Activated naive CD4-positive, alpha-beta T cell (primary cell): Measurements from ENCODE around the gene CBFA2T2.
"Not testable (repeated sequence)": the region's sequence is repeated elsewhere in the genome, so short reads cannot be mapped to it uniquely, and the experiment has no call there.

Experiments
- DNase-seq, 4 experiments: peaks; one replicate each; lab custom pipeline; 2025; lab: John Stamatoyannopoulos, UW

Gene CBFA2T2

GRCh38 chr20:33549229-33549999 is 59.5 kb downstream of the CBFA2T2 start:
- DNase-seq: no peak

- DNase-seq: no peak
These were observed 61.9 kb downstream of the CBFA2T2 start for GRCh38 chr20:33551778-33552177.

- no peak for DNase-seq
These were observed 62.6 kb downstream of the CBFA2T2 start for GRCh38 chr20:33552519-33552918.

DNA sequence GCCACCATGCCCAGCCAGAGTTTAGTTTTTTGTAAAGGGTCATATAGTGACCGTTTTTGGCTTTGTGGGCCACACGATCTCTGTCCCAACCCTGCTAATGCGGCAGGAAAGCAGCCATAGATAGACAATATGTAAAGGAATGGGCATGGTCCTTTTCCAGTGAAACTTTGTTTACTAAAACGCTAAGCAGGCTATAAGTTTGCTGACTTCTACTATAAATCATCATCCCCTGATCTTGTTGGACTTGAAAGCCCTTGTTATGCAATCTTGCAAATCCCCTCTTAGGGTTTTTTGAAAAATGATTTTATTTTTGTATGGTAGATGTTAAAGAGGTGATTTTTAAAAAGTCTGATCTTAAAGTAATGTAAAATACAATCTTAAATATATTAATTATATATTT is 63.6 kb downstream of the CBFA2T2 start:
- no peak for DNase-seq

DNA sequence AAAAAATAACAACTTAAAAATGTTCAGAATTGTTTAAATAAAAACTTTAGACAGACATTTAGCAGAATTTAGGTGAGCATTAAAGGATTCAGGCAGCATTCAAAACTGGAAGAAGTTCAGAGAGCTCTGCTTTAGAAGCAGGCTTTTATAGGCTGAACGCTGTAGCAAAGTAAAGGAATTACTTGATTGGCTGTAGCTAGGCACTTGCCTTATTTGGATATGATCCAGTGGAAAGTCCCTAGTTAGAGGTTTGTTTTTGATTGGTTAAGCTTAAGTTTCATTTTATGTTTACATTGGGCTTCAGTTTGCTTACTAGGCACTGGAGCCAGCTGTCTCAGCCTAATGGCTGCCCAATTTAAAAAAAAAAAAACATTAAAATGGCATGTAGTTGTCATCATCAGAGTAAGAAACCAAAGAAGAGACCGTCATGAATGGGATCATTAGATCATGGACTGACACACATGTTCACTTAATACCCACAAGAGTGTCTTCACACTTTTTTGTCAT is 65.1 kb downstream of the CBFA2T2 start:
- no peak for DNase-seq

GRCh38 chr20:33555755-33556154 is 65.9 kb downstream of the CBFA2T2 start:
- no peak for DNase-seq

- no peak for DNase-seq
These were observed 66.3 kb downstream of the CBFA2T2 start for GRCh38 chr20:33556246-33556645.

DNA sequence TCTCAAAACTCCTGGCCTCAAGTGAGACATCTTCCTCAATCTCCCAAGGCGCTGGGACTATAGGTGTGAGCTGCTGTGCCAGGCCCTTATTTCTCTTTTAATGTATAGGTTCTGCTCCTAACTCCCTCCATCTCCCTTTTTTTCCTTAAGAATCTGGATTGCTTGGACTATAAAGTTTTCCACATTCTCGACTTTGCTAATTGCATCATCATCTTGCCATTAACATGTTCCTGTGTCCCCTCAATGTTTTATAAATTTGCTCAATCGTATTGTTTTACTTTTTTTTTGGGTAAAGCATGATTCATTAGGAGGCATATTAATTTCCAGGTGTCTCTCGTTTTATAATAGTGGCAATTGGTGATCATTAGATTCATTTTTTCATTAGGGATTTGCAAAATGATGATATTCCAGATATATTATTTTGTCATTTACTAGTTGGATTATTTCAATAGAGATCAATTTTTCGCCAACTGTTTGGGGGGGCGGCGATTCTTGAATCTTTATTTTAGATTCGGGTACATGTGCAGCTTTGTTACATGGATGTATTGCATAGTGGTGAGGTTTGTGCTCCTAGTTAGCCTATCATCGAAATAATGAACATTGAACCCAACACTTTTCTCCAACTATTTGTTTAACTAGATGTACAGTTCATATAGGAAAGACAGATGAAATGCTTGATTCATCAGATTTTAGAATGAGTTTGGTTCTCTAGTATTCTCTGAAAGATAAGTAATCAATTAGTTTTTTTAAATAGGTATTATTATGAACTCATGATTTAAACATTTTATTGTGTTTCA is 68.7 kb downstream of the CBFA2T2 start:
- DNase-seq: no peak

DNA sequence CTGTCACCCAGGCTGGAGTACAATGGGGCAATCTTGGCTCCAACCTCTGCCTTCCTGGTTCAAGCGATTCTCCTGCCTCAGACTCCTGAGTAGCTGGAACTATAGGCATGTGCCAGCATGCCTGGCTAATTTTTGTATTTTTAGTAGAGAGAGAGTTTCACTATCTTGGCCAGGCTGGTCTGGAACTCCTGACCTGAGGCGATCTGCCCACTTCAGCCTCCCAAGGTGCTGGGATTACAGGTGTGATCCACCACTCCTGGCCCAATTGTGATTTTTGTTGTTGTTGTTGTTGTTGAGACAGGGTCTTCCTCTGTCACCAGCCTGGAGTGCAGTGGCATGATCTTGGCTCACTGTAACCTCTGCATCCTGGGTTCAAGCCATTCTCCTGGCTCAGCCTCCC is 69.3 kb downstream of the CBFA2T2 start:
- DNase-seq: no peak

DNA sequence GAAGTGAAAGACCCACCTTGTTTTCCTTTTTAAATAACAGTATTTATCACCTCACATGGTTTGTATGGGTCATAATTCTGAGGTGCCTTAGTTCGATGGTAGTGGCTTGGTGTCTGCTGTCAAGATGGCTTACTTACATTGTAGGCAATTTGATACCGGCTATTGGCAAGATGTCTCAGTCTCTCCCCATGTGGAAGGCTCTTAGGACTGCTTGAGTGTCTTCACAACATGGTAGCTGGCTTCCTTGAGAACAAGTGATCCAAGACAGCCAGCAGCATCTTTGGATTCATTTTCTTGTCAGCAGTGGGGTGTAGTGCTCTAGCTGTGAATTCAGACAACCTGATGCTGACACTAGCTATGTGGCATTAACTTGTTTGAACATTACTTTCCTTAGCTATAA is 70.1 kb downstream of the CBFA2T2 start:
- no peak for DNase-seq

DNA sequence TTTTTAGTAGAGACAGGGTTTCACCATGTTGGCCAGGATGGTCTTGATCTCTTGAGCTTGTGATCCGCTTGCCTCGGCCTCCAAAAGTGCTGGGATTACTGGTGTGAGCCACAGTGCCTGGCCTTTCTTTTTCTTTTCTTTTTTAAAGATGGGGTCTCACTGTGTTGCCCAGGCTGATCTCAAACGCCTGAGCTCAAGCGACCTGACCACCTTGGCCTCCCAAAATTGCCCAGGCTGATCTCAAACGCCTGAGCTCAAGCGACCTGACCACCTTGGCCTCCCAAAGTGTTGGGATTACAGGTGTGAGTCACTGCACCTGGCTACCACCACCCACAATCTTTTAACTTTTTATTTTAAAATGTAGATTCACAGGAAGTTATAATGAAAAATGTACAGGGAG is 71.2 kb downstream of the CBFA2T2 start:
- not testable (repeated sequence) for DNase-seq

- DNase-seq: no peak
These were observed 72.1 kb downstream of the CBFA2T2 start for GRCh38 chr20:33561692-33562601.

- no peak for DNase-seq
These were observed 73.9 kb downstream of the CBFA2T2 start for GRCh38 chr20:33563788-33564187.

DNA sequence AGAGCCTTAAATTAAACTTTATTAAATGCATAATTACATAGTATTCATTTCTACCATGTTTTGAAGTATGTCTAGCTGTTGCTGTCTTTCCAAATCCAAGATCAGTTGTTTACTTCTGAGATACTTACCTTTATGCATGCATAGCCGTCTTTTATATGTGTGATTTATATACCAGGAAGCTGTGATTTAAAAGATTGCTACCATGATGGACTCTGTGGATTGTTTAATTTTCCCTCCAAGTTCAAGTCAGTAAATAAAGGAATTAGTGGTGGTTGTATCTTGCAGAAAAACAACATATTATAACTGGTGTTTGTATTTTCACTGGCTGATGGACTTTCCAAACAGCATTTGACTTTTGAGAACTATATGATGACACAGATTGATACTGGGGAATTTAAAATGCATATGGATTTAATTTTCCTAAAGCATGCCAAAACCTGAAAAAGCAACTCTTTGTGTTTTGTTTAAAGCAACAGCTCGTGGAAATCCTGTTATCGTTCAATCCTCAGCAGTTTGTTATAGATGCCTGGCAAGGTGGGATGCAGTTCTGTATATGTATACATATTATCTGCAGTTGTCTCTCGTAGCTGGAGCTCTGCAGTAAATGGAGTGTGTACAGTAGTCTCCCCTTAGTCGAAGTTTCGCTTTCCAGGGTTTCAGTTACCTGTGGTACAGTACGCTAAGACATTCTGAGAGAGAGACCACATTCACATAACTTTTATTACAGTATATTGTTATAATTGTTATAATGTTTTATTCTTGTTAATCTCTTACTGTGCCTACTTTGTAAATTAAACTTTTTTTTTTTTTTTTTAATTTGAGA is 77.1 kb downstream of the CBFA2T2 start:
- no peak for DNase-seq

DNA sequence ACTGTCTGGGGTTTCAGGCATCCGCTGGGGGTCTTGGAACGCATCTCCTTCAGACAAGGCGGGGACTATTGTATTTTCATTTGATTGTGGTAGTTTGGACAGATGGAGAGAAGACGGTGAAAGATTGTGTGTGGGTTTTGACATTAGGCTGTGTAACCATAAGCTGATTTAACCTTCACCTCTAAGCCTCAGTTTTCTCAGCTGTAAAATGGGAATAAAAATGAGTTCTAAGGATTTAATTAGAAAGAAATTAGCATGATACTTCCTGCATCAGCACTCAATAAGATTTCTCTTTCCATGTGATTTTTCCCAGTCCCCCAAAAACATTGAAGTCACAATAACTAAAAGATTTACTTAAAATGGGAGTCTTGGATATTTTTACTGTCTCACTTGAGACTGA is 78.1 kb downstream of the CBFA2T2 start:
- DNase-seq: no peak

GRCh38 chr20:33568378-33568777 is 78.5 kb downstream of the CBFA2T2 start:
- no peak for DNase-seq

GRCh38 chr20:33568868-33569801 is 79.2 kb downstream of the CBFA2T2 start:
- DNase-seq: no peak

- DNase-seq: no peak
These were observed 80.0 kb downstream of the CBFA2T2 start for GRCh38 chr20:33569802-33570391.

DNA sequence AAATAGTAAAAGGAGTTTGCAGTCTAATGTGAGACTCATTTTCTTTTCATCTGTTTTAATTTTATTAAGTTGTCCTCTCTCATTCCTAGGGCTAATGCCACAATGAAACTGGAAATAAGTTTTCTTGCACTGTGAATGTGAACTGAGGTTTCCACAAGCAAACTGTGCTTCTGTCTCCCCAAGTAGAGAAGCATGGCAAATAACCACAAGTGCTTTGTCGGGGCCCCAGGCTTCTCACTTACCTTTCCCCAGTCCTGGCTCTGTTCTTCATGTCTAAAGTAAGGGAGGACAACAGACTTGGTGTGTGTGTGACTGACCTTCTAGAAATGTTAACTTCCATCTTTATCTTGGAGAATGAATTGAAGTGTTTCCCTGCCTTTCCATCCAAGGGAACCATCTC is 80.8 kb downstream of the CBFA2T2 start:
- DNase-seq: no peak

DNA sequence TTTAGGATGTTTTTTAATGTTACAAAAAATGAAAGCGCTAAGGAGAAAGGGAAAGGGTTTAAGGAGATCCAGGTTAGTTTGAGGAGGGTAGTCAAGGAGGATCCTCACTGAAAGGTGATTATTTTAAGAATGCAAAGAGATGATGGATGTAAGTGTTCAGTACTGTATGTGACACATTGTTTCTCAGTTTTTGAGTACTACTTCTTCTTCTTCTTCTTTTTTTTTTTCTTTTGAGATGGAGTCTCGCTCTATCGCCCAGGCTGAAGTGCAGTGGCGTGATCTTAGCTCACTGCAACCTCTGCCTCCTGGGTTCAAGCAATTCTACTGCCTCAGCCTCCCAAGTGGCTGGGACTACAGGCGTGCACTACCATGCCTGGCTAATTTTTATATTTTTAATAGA is 83.4 kb downstream of the CBFA2T2 start:
- DNase-seq: not testable (repeated sequence)
